GM12878 (cell line): ENCODE results near the gene NEB. TPM values are rescaled to one million over a fixed set of nuclear protein-coding genes. Genes with fewer than 3 reads are reported as not detected.

Source experiments
- ATAC-seq: fragments of 200-7000 bp; cut with Tn5 transposase; 3 replicates; pipeline ENCODE4 v1.9.1; 2020; ENCODE audit warnings: mild to moderate bottlenecking, moderate library complexity
- BruUV-seq: library from RNA; stranded (reverse); fragments of 400-500 nt; replicated peaks from 2 replicates; lab custom pipeline; 2021; lab: Mats Ljungman, UMichigan
- CTCF ChIA-PET: fragments of 300-600 bp; sonication (Branson Sonifier 250); formaldehyde crosslinking; extraction: SDS; loops from one replicate; lab custom pipeline; 2021; ENCODE audit warnings: inconsistent platforms; lab: Yijun Ruan, JAX
- POLR2A ChIA-PET: fragments of 350-600 bp; formaldehyde crosslinking; extraction: SDS; loops from one replicate; lab custom pipeline; 2021; ENCODE audit warnings: inconsistent platforms; lab: Charles Lee
- RAD21 ChIA-PET: fragments of 300-600 bp; sonication (Branson Sonifier 250); formaldehyde crosslinking; loops from one replicate; lab custom pipeline; 2023; ENCODE audit warnings: antibody characterized with exemption; ENCODE audit not compliant: unreplicated experiment; lab: Charles Lee
- SMC1A ChIA-PET: fragments of 300-600 bp; sonication (Branson Sonifier 250); formaldehyde crosslinking; loops from one replicate; lab custom pipeline; 2023; ENCODE audit not compliant: unreplicated experiment, uncharacterized antibody; lab: Charles Lee
- DNase-seq: peaks from one replicate; pipeline ENCODE4 v3.0.0-alpha.2; 2011; ENCODE audit warnings: low read depth, low spot score
- FAIRE-seq: peaks from 3 replicates; lab custom pipeline; 2011; peaks lifted over from hg19 to GRCh38; lab: Jason Lieb, UNC
- H2AFZ ChIP-seq: 2 replicates; pipeline ENCODE4 v1.6.0; 2011; ENCODE audit warnings: low read depth, low read length, control low read depth; ENCODE audit not compliant: control insufficient read depth
- H3K27ac ChIP-seq: 2 replicates; pipeline ENCODE4 v1.5.1; 2011; ENCODE audit warnings: control low read depth; ENCODE audit not compliant: control insufficient read depth, insufficient read depth
- H3K27me3 ChIP-seq, 2 experiments: replicated peaks in 1 of 2; 2 replicates each; pipeline versions ENCODE4 v1.6.0 to v1.6.1; 2011; ENCODE audit warnings: low read length in 1 of 2; ENCODE audit not compliant: control insufficient read depth in 2 of 2, insufficient read depth in 2 of 2
- H3K36me3 ChIP-seq, 2 experiments: 2 replicates each; pipeline ENCODE4 v1.5.1; 2011; ENCODE audit warnings: low read length in 1 of 2; ENCODE audit not compliant: control insufficient read depth in 2 of 2, insufficient read depth in 2 of 2
- H3K4me1 ChIP-seq: 2 replicates; pipeline ENCODE4 v1.6.1; 2011; ENCODE audit warnings: mild to moderate bottlenecking, low read length, moderate library complexity, mixed read lengths; ENCODE audit not compliant: control insufficient read depth, insufficient read depth
- H3K4me2 ChIP-seq: 2 replicates; pipeline ENCODE4 v1.6.0; 2011; ENCODE audit warnings: control low read depth; ENCODE audit not compliant: control insufficient read depth, insufficient read depth
- H3K4me3 ChIP-seq: fragments of 200-600 bp; sonication (generic); 2 replicates; pipeline ENCODE4 v1.5.1; 2016
- H3K79me2 ChIP-seq: 2 replicates; pipeline ENCODE4 v1.6.0; 2011; ENCODE audit warnings: low read length; ENCODE audit not compliant: control insufficient read depth, insufficient read depth
- H3K9ac ChIP-seq: 2 replicates; pipeline ENCODE4 v1.8.0; 2011; ENCODE audit warnings: low read length, control low read depth, mixed read lengths; ENCODE audit not compliant: control insufficient read depth, insufficient read depth
- H3K9me3 ChIP-seq: replicated peaks from 3 replicates; pipeline ENCODE4 v1.5.1; 2011; ENCODE audit warnings: mild to moderate bottlenecking, low read length; ENCODE audit not compliant: control insufficient read depth, insufficient read depth
- H4K20me1 ChIP-seq: 2 replicates; pipeline ENCODE4 v1.6.0; 2011; ENCODE audit not compliant: control insufficient read depth, insufficient read depth
- CREM ChIP-seq: IDR thresholded peaks from 2 replicates; pipeline ENCODE4 v1.6.1; 2014; ENCODE audit warnings: antibody characterized with exemption, low read depth
- ETV6 ChIP-seq, 2 experiments: fragments of 450-650 bp in 1 of 2; IDR thresholded peaks in 1 of 2; conservative IDR thresholded peaks in 1 of 2; 2 replicates each; pipeline ENCODE4 v1.6.1; 2014; ENCODE audit warnings: antibody characterized with exemption in 1 of 2, borderline replicate concordance in 1 of 2, low read depth in 1 of 2, mild to moderate bottlenecking in 1 of 2, moderate library complexity in 1 of 2
- GATAD2B ChIP-seq: fragments of 450-650 bp; conservative IDR thresholded peaks from 2 replicates; pipeline ENCODE4 v1.6.1; 2017; ENCODE audit warnings: low read depth, mild to moderate bottlenecking, moderate library complexity
- HDGF ChIP-seq: fragments of 450-650 bp; IDR thresholded peaks from 2 replicates; pipeline ENCODE4 v1.6.1; 2016; ENCODE audit warnings: antibody characterized with exemption
- IRF4 ChIP-seq: IDR thresholded peaks from 2 replicates; pipeline ENCODE4 v1.6.1; 2011; ENCODE audit warnings: low read depth, low read length
- MXI1 ChIP-seq: fragments of 150-350 bp; IDR thresholded peaks from 2 replicates; pipeline ENCODE4 v1.6.1; 2011; ENCODE audit warnings: low read depth, mild to moderate bottlenecking, inconsistent platforms, low read length, improper control_type of control experiment
- PAX5 ChIP-seq: IDR thresholded peaks from 2 replicates; pipeline ENCODE4 v1.6.1; 2011; ENCODE audit warnings: low read depth, low read length, borderline replicate concordance
- ZBTB4 ChIP-seq: fragments of 450-650 bp; formaldehyde crosslinking; IDR thresholded peaks from 2 replicates; pipeline ENCODE4 v1.4.0; 2022; ENCODE audit warnings: mild to moderate bottlenecking, moderate library complexity
- ZZZ3 ChIP-seq: IDR thresholded peaks from 2 replicates; pipeline ENCODE4 v1.6.1; 2011; ENCODE audit warnings: low read depth; ENCODE audit not compliant: control insufficient read depth, insufficient read length
- whole genome bisulfite sequencing: methylation state at CpG from one replicate; pipeline ENCODE4 v1.1.6; 2016; ENCODE audit warnings: low lambda C conversion rate; ENCODE audit not compliant: insufficient replicate concordance, insufficient coverage; ENCODE audit errors: missing lambda C conversion rate; 5-methylcytosine and 5-hydroxymethylcytosine counted together
- in situ Hi-C: fragments of 300-500 bp; cut with MboI; formaldehyde crosslinking; loops from 9 replicates; pipeline ENCODE4 v1.14.3; 2018; ENCODE audit warnings: mixed read lengths
- intact Hi-C: fragments of 100-400 bp; cut with micrococcal nuclease; formaldehyde crosslinking; loops from one replicate; pipeline ENCODE4 v1.14.2; 2022; ENCODE audit not compliant: unreplicated experiment
- polyA plus RNA-seq, 11 experiments: library from polyadenylated mRNA; depleted of rRNA in 4 of 11; unstranded in 6 of 11; stranded (reverse) in 5 of 11; fragments of >200 nt; fragmentation: Nextera tagmentation in 4 of 11; fragmentation: Illumina TruSeq in 1 of 11; extraction: Ambion mirVana in 4 of 11; extraction: Trizol in 1 of 11; gene quantifications; 1 replicate in 1 of 11; 2 replicates in 10 of 11; pipeline versions ENCODE4 v1.2.1 to v1.2.3, GENCODE V29; 2011 to 2016; ENCODE audit warnings: inconsistent platforms in 2 of 11, missing spikeins in 2 of 11, low read depth in 1 of 11
- total RNA-seq, 4 experiments: library from RNA; depleted of rRNA in 3 of 4; stranded (reverse); fragments of >200 nt in 3 of 4; fragmentation: Illumina TruSeq in 1 of 4; extraction: Trizol in 1 of 4; gene quantifications; 2 replicates each; pipeline versions ENCODE4 v1.2.1 to v1.2.3, GENCODE V29; 2013 to 2021
- TF ChIP-seq, protein P1 (sequence below): fragments of 450-650 bp; IDR thresholded peaks from 2 replicates; pipeline ENCODE4 v1.6.1; 2017; ENCODE audit warnings: mild to moderate bottlenecking, moderate library complexity

NEB gene
- total and polyA plus RNA-seq, 10 of the 15 experiments (the other 5 are each of a cell fraction or from before 2014, with no cell fraction given), result 0.04 to 0.77 (median 0.12) TPM

- TF ChIP-seq, protein P1, sequence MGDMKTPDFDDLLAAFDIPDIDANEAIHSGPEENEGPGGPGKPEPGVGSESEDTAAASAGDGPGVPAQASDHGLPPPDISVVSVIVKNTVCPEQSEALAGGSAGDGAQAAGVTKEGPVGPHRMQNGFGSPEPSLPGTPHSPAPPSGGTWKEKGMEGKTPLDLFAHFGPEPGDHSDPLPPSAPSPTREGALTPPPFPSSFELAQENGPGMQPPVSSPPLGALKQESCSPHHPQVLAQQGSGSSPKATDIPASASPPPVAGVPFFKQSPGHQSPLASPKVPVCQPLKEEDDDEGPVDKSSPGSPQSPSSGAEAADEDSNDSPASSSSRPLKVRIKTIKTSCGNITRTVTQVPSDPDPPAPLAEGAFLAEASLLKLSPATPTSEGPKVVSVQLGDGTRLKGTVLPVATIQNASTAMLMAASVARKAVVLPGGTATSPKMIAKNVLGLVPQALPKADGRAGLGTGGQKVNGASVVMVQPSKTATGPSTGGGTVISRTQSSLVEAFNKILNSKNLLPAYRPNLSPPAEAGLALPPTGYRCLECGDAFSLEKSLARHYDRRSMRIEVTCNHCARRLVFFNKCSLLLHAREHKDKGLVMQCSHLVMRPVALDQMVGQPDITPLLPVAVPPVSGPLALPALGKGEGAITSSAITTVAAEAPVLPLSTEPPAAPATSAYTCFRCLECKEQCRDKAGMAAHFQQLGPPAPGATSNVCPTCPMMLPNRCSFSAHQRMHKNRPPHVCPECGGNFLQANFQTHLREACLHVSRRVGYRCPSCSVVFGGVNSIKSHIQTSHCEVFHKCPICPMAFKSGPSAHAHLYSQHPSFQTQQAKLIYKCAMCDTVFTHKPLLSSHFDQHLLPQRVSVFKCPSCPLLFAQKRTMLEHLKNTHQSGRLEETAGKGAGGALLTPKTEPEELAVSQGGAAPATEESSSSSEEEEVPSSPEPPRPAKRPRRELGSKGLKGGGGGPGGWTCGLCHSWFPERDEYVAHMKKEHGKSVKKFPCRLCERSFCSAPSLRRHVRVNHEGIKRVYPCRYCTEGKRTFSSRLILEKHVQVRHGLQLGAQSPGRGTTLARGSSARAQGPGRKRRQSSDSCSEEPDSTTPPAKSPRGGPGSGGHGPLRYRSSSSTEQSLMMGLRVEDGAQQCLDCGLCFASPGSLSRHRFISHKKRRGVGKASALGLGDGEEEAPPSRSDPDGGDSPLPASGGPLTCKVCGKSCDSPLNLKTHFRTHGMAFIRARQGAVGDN, result no peak
- TF ChIP-seq GATAD2B, result no peak
- TF ChIP-seq IRF4, result no peak
- TF ChIP-seq ETV6 (conservative IDR thresholded peaks at IDR 0.05 in 1 of 2, IDR thresholded peaks at IDR 0.05 in 1 of 2; ENCODE audit: borderline replicate concordance in 1 of 2, low read depth in 1 of 2), result no peak
- no peak for TF ChIP-seq CREM
- no peak for TF ChIP-seq ZZZ3
- TF ChIP-seq MXI1, result no peak
- no peak for TF ChIP-seq HDGF
These were observed 42.1 kb upstream of the NEB start (continued) for GRCh38 chr2:151776367-151776766.

GRCh38 chr2:151775057-151775740 is 40.9 kb upstream of the NEB start:
- no peaks in the 10 kb centered on the region for H4K20me1 ChIP-seq
- RAD21 ChIA-PET, result no interaction called here
- in situ Hi-C loops (no loop called here), intact Hi-C loops (no loop called here)
- H3K4me3 ChIP-seq, result no peak overlapping the region
- CTCF ChIA-PET, result no interaction called here
- POLR2A ChIA-PET, result no interaction called here
- H3K9me3 ChIP-seq, result no peaks in the 10 kb centered on the region
- no peaks in the 10 kb centered on the region for H3K79me2 ChIP-seq
- H3K27me3 ChIP-seq, result no peaks in the 10 kb centered on the region
- TF ChIP-seq PAX5, result 0 out of 2 replicates have a peak, but pooled peaks have one; percentile 27
- no peak for TF ChIP-seq ZBTB4 (CRISPR knock-in tag)
- DNase-seq (no peak), ATAC-seq (no peak), FAIRE-seq (no peak)
- H3K9ac ChIP-seq, result no peak overlapping the region
- H3K4me1 ChIP-seq, result peaks cover 15% of the 10 kb centered on the region
- SMC1A ChIA-PET, result no interaction called here
- 47% methylated on average over 6 of the region's 6 CpGs for WGBS
- no peak overlapping the region for H3K4me2 ChIP-seq
- H3K27ac ChIP-seq, result no peak overlapping the region
- BruUV-seq, result no TSS peak
- H2AFZ ChIP-seq, result no peak overlapping the region
- H3K36me3 ChIP-seq, result 0 out of 4 replicates have a peak, but pooled peaks cover 0 to 2% of the 10 kb centered on the region in 2 experiments
